ENCODE measurements around the gene THOC6.

DNA sequence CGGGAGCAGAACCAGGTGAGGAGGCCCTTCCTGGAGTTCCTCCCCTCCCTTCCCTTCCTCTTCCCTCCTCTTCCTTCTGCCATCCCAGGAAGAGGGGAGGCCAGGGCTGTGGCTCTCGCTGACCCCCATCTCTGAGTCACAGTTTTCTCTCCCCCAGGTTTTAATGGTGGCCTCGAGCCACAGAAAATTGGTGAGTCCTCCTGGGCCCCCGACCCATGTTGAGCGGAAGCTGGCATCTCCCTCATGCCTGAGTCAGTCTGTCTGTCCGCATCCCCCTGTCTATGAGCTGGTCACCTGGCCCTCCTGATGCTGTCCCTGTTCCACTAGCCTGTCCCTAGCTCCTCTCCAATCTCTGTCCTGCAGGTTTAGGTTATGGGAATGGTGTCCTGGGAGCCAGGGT, 23.9 kb upstream of the THOC6 start:
- no peak for TF ChIP-seq GATA2 (IDR thresholded peaks at IDR 0.05; ENCODE audit: low read depth, low read length)
- TF ChIP-seq GATA3 (IDR thresholded peaks at IDR 0.05; ENCODE audit: low read depth, low read length), result no peak
